Loucy (cell line): Measurements from ENCODE around the gene MRPL51.

Experiments used
- H2AFZ ChIP-seq: fragments of 200-600 bp; sonication (generic); 2 replicates; pipeline ENCODE4 v1.6.0; 2016; ENCODE audit warnings: antibody characterized with exemption, mild to moderate bottlenecking, low read length, moderate library complexity
- H3F3A ChIP-seq: fragments of 200-600 bp; 2 replicates; pipeline ENCODE4 v1.6.0; 2016; ENCODE audit warnings: antibody characterized with exemption, low read depth, mild to moderate bottlenecking
- H3K27me3 ChIP-seq: fragments of 200-600 bp; sonication (generic); 2 replicates; pipeline ENCODE4 v1.6.1; 2014; ENCODE audit warnings: low read length, mild to moderate bottlenecking; ENCODE audit not compliant: insufficient read depth, poor library complexity, severe bottlenecking
- H3K36me3 ChIP-seq: fragments of 200-600 bp; sonication (generic); 2 replicates; pipeline ENCODE4 v1.6.1; 2016; ENCODE audit warnings: low read length; ENCODE audit not compliant: insufficient read depth
- H3K4me1 ChIP-seq: fragments of 200-600 bp; sonication (generic); 2 replicates; pipeline ENCODE4 v1.5.1; 2014; ENCODE audit warnings: low read length, mild to moderate bottlenecking; ENCODE audit not compliant: insufficient read depth, poor library complexity, severe bottlenecking
- H3K4me2 ChIP-seq: fragments of 200-600 bp; sonication (generic); 2 replicates; pipeline ENCODE4 v1.6.0; 2014; ENCODE audit warnings: antibody characterized with exemption, low read length, low read depth, mild to moderate bottlenecking; ENCODE audit not compliant: poor library complexity, severe bottlenecking
- H3K4me3 ChIP-seq: fragments of 200-600 bp; sonication (generic); 2 replicates; pipeline ENCODE4 v1.5.1; 2014; ENCODE audit warnings: low read length, mild to moderate bottlenecking, mixed read lengths; ENCODE audit not compliant: poor library complexity, severe bottlenecking
- H3K79me2 ChIP-seq: fragments of 200-600 bp; sonication (generic); 2 replicates; pipeline ENCODE4 v1.6.1; 2014; ENCODE audit warnings: low read length; ENCODE audit not compliant: insufficient read depth
- H3K9ac ChIP-seq: fragments of 200-600 bp; sonication (generic); 2 replicates; pipeline ENCODE4 v1.6.0; 2014; ENCODE audit warnings: mild to moderate bottlenecking, low read depth, low read length, moderate library complexity; ENCODE audit not compliant: poor library complexity, severe bottlenecking
- H3K9me2 ChIP-seq: fragments of 200-600 bp; sonication (generic); replicated peaks from 2 replicates; pipeline ENCODE4 v1.6.1; 2016; ENCODE audit warnings: low read depth, low read length, mixed read lengths
- H3K9me3 ChIP-seq: fragments of 200-600 bp; sonication (generic); 2 replicates; pipeline ENCODE4 v1.6.1; 2014; ENCODE audit warnings: mild to moderate bottlenecking, antibody characterized with exemption, low read length, low read depth; ENCODE audit not compliant: insufficient read depth
- H4K20me1 ChIP-seq: fragments of 200-600 bp; sonication (generic); 2 replicates; pipeline ENCODE4 v1.6.0; 2014; ENCODE audit warnings: antibody characterized with exemption, low read length, mild to moderate bottlenecking; ENCODE audit not compliant: insufficient read depth, poor library complexity, severe bottlenecking
- CTCF ChIP-seq: fragments of 200-600 bp; sonication (generic); conservative IDR thresholded peaks from 2 replicates; pipeline ENCODE4 v1.5.1; 2014; ENCODE audit warnings: mild to moderate bottlenecking, antibody characterized with exemption, low read length
- EZH2phosphoT487 ChIP-seq: fragments of 200-600 bp; IDR thresholded peaks from 2 replicates; pipeline ENCODE4 v1.6.1; 2018; ENCODE audit warnings: antibody characterized with exemption, mild to moderate bottlenecking, moderate library complexity, borderline replicate concordance

Gene MRPL51

GRCh38 chr12:6535960-6536847 lies 43.1 kb upstream of the MRPL51 start:
- no peak overlapping the region for H2AFZ ChIP-seq
- H3K9me2 ChIP-seq = no peaks in the 10 kb centered on the region
- TF ChIP-seq EZH2phosphoT487 (no peak), CTCF (no peak)
- peaks cover 62% of the 10 kb centered on the region for H3K36me3 ChIP-seq
- H3K79me2 ChIP-seq = peaks cover 66% of the 10 kb centered on the region
- H3K9me3 ChIP-seq = no peaks in the 10 kb centered on the region
- peaks cover 10% of the 10 kb centered on the region for H3K27me3 ChIP-seq
- peak overlapping the region; percentile 99 for H3K4me2 ChIP-seq
- H3F3A ChIP-seq = peaks cover 21% of the 10 kb centered on the region; the same call in 1 of the 2 replicates
- peak overlapping the region; percentile 86 for H3K4me3 ChIP-seq
- H3K4me1 ChIP-seq = peaks cover 33% of the 10 kb centered on the region
- H4K20me1 ChIP-seq = peaks cover 52% of the 10 kb centered on the region
- H3K9ac ChIP-seq = peak overlapping the region; percentile 100

DNA sequence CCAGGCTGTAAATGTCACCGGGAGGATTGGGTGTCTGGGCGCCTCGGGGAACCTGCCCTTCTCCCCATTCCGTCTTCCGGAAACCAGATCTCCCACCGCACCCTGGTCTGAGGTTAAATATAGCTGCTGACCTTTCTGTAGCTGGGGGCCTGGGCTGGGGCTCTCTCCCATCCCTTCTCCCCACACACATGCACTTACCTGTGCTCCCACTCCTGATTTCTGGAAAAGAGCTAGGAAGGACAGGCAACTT lies 42.6 kb upstream of the MRPL51 start:
- Histone ChIP-seq H3K27me3 (peaks cover 10% of the 10 kb centered on the region), H3K36me3 (peaks cover 67% of the 10 kb centered on the region), H3K79me2 (peaks cover 70% of the 10 kb centered on the region), H3K4me1 (peaks cover 33% of the 10 kb centered on the region), H3K4me3 (peak overlapping the region; percentile 86), H3K9me2 (no peaks in the 10 kb centered on the region), H3K9me3 (no peaks in the 10 kb centered on the region), H4K20me1 (peaks cover 52% of the 10 kb centered on the region), H3K9ac (peak overlapping the region; percentile 100), H2AFZ (no peak overlapping the region), H3K4me2 (peak overlapping the region; percentile 99), H3F3A (peaks cover 23% of the 10 kb centered on the region; the same call in 1 of the 2 replicates)
- TF ChIP-seq CTCF (no peak), EZH2phosphoT487 (no peak)

DNA sequence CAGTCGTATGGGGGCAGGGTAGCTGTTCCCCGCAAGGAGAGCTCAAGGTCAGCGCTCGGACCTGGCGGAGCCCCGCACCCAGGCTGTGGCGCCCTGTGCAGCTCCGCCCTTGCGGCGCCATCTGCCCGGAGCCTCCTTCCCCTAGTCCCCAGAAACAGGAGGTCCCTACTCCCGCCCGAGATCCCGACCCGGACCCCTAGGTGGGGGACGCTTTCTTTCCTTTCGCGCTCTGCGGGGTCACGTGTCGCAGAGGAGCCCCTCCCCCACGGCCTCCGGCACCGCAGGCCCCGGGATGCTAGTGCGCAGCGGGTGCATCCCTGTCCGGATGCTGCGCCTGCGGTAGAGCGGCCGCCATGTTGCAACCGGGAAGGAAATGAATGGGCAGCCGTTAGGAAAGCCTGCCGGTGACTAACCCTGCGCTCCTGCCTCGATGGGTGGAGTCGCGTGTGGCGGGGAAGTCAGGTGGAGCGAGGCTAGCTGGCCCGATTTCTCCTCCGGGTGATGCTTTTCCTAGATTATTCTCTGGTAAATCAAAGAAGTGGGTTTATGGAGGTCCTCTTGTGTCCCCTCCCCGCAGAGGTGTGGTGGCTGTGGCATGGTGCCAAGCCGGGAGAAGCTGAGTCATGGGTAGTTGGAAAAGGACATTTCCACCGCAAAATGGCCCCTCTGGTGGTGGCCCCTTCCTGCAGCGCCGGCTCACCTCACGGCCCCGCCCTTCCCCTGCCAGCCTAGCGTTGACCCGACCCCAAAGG lies 42.1 kb upstream of the MRPL51 start:
- Histone ChIP-seq H3K4me3 (peak overlapping the region; percentile 86), H3K4me1 (peaks cover 33% of the 10 kb centered on the region), H3F3A (peaks cover 23% of the 10 kb centered on the region; the same call in 1 of the 2 replicates), H4K20me1 (peaks cover 52% of the 10 kb centered on the region), H3K9me3 (no peaks in the 10 kb centered on the region), H3K4me2 (peak overlapping the region; percentile 99), H3K36me3 (peaks cover 72% of the 10 kb centered on the region), H3K9me2 (no peaks in the 10 kb centered on the region), H2AFZ (no peak overlapping the region), H3K27me3 (peaks cover 10% of the 10 kb centered on the region), H3K79me2 (peaks cover 70% of the 10 kb centered on the region), H3K9ac (peak overlapping the region; percentile 100)
- TF ChIP-seq CTCF (no peak), EZH2phosphoT487 (no peak)
